Testis (tissue), 2 donors: ENCODE data around the gene LYRM4.

ENCODE experiments used
- CTCF ChIP-seq, 3 experiments: fragments of 450-650 bp in 2 of 3; fragments of 200-600 bp in 1 of 3; sonication (generic) in 1 of 3; IDR thresholded peaks; one replicate each; pipeline ENCODE4 v1.5.1; 2016 to 2019; ENCODE audit warnings: antibody characterized with exemption in 3 of 3, mild to moderate bottlenecking in 2 of 3, moderate library complexity in 1 of 3
- POLR2A ChIP-seq: fragments of 450-650 bp; IDR thresholded peaks from one replicate; pipeline ENCODE4 v1.6.1; 2017; ENCODE audit warnings: antibody characterized with exemption, mild to moderate bottlenecking, moderate library complexity

GRCh38 chr6:5179917-5180316 is 80.8 kb downstream of the LYRM4 start:
- no peak for TF ChIP-seq CTCF (IDR thresholded peaks at IDR 0.05)
- TF ChIP-seq POLR2A = no peak
